ENCODE results near the gene TMEM69.

GRCh38 chr1:45722809-45723208 is 34.8 kb downstream of the TMEM69 start:
- TF ChIP-seq EZH2 (IDR thresholded peaks at IDR 0.05; ENCODE audit: borderline replicate concordance, low read depth, low read length, severe bottlenecking) (no peak), MAX (IDR thresholded peaks at IDR 0.05; ENCODE audit: insufficient read depth, insufficient read length) (no peak)

Data from endothelial cell of umbilical vein (primary cell).